ENCODE results near the gene GPR62. TPM values are rescaled to one million over a fixed set of nuclear protein-coding genes. Genes with fewer than 3 reads are reported as not detected.

The GPR62 gene
- total and polyA plus RNA-seq, 2 of the 8 experiments (the other 6 are each of a cell fraction or from before 2014, with no cell fraction given) = 0.22 to 0.29 TPM

DNA sequence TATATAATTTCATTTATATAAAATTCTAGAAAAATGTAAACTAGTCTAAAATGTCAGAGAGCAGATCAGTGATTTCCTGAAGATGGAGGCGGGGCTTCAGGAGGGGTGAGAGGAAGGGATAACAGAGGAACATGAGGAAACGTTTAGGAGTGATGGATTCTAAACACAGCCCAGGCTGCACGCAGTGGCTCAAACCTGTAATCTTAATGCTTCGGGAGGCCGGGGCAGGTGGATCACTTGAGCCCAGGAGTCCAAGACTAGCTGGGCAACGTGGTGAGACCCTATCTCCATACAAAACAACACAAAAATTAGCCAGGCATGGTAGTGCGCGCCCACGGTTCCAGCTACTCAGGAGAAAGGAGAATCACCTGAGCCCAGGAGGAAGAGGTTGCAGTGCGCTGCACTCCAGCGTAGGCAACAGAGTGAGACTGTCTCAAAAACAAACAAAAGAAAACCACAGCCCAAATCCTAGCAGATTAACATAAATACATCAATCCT, 34.1 kb upstream of the GPR62 start:
- TF ChIP-seq SIX5 (IDR thresholded peaks at IDR 0.05; ENCODE audit: low read depth, low read length) (no peak), BRCA1 (IDR thresholded peaks at IDR 0.05; ENCODE audit: low read depth, low read length) (no peak), RXRA (IDR thresholded peaks at IDR 0.05; ENCODE audit: insufficient read depth, low read depth, low read length) (no peak)
- no peak overlapping the region for H2BK12ac ChIP-seq (ENCODE audit: low read depth, low read length)
- H3K23ac ChIP-seq (ENCODE audit: insufficient read length) = no peak overlapping the region
- no peaks in the 10 kb centered on the region for H3K36me3 ChIP-seq (ENCODE audit: control insufficient read depth in 2 of 4, insufficient read depth in 4 of 4, low read length in 3 of 4)
- FAIRE-seq (no peak), DNase-seq (ENCODE audit: low read depth in 1 of 2, low spot score in 2 of 2) (peak in 1 of 2 experiments; percentile 28)
- no peak overlapping the region for H3K27ac ChIP-seq (ENCODE audit: low read depth, low read length)
- no peaks in the 10 kb centered on the region for H3K9me3 ChIP-seq (ENCODE audit: insufficient read depth in 2 of 2, low read depth in 1 of 2, low read length in 1 of 2)
- H4K20me1 ChIP-seq (replicated peaks in 1 of 2; ENCODE audit: control insufficient read depth in 1 of 2, insufficient read depth in 2 of 2, low read length in 2 of 2) = no peaks in the 10 kb centered on the region
- no peak overlapping the region for H3K4ac ChIP-seq (replicated peaks; ENCODE audit: insufficient read length, low read depth, low read length)
- no peak overlapping the region for H3K9ac ChIP-seq (replicated peaks in 1 of 4; ENCODE audit: extremely low read depth in 1 of 4, low read depth in 3 of 4, low read length in 3 of 4)
- ChIA-PET CTCF (ENCODE audit: partially characterized antibody) (interaction anchor here (0.6 to 1.9 kb wide), 6 partner anchors 14 to 412 kb away, joined by 3 to 7 read pairs (median 4); no protein-coding TSS in a partner anchor), POLR2A (ENCODE audit: partially characterized antibody) (interaction anchor here (0.6 kb wide), 1 partner anchor 108 kb away, joined by 3 read pairs; no protein-coding TSS in a partner anchor)
- H3K4me3 ChIP-seq (ENCODE audit: extremely low read depth in 1 of 4, insufficient read depth in 2 of 4, low read depth in 3 of 4, low read length in 4 of 4) = no peak overlapping the region
- no peak overlapping the region for H2BK15ac ChIP-seq (ENCODE audit: low read length)
- H4K5ac ChIP-seq (ENCODE audit: insufficient read length, low read depth, low read length) = no peak overlapping the region
- no peak overlapping the region for H2BK20ac ChIP-seq (ENCODE audit: low read length)
- no peak overlapping the region for H3K56ac ChIP-seq (replicated peaks; ENCODE audit: insufficient read length, low read depth, low read length)
- no peak overlapping the region for H2BK120ac ChIP-seq (replicated peaks; ENCODE audit: low read depth, low read length)
- H3K4me1 ChIP-seq (replicated peaks in 1 of 4; ENCODE audit: control insufficient read depth in 3 of 4, insufficient read depth in 4 of 4, low read length in 3 of 4) = peaks cover 0 to under 1% (median 0%) of the 10 kb centered on the region in 4 experiments; a peak in 1 of 7 replicates
- no peak overlapping the region for H4K91ac ChIP-seq (replicated peaks; ENCODE audit: insufficient read length, low read length)
- H3K23me2 ChIP-seq (ENCODE audit: low read depth, low read length) = no peaks in the 10 kb centered on the region
- H2AFZ ChIP-seq (ENCODE audit: low read length) = no peak overlapping the region
- H4K8ac ChIP-seq (ENCODE audit: extremely low read depth, insufficient read depth, low read length) = no peak overlapping the region
- H3K18ac ChIP-seq (ENCODE audit: extremely low read depth, low read length) = no peak overlapping the region
- no peak overlapping the region for H2BK5ac ChIP-seq (ENCODE audit: low read depth, low read length)
- 91% methylated on average over 11 of the region's 11 CpGs; no CpG with 5 or more reads in 1 of the 2 experiments for WGBS, 2 experiments (ENCODE audit: extremely low coverage in 1 of 2, insufficient coverage in 1 of 2, insufficient read length in 1 of 2, insufficient replicate concordance in 2 of 2, low coverage in 1 of 2, low lambda C conversion rate in 2 of 2, missing lambda C conversion rate in 1 of 2)
- H3K4me2 ChIP-seq (ENCODE audit: insufficient read depth in 1 of 2, low read depth in 2 of 2, low read length in 2 of 2) = no peak overlapping the region
- no peaks in the 10 kb centered on the region for H3K79me2 ChIP-seq (ENCODE audit: control insufficient read depth in 1 of 2, insufficient read depth in 2 of 2, low read length in 2 of 2)
- H3K79me1 ChIP-seq (ENCODE audit: low read depth, low read length) = no peaks in the 10 kb centered on the region
- no peak overlapping the region for H2AK5ac ChIP-seq (ENCODE audit: low read depth, low read length)
- no peaks in the 10 kb centered on the region for H3K27me3 ChIP-seq (replicated peaks in 1 of 4; ENCODE audit: control insufficient read depth in 3 of 4, extremely low read depth in 1 of 4, insufficient read depth in 3 of 4, low read length in 3 of 4)
- H3K14ac ChIP-seq (ENCODE audit: insufficient read length) = no peak overlapping the region

Measured in H1 (cell line).